ENCODE results near the gene TBC1D5.

Gene TBC1D5

DNA sequence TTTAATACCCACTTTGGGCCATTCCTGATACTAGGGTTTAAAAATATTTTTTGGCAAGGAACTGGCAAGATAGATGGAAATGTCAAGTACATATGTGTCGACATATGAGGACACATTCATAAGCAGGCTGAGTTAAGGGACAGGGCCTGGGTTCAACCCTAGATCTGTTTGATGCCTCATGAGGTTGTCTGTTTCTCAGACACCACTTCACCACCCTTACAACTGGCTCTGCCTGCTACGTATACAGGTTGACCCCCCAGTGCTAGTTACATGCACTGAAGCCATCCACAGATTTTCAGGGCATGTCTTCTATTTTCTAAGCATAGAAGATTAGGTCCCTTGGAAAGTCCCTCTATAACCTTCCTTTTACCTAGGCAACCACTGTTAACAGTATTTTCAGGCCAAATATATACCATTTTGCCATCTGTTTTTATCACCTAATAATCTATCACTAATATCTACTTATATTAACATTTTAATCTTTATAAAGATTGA is 561.0 kb downstream of the TBC1D5 start:
- no peak for DNase-seq (ENCODE audit: low read depth, low spot score)

- DNase-seq (ENCODE audit: low read depth, low spot score), result no peak
Measured at GRCh38 chr3:17179381-17180205, 562.8 kb downstream of the TBC1D5 start.

DNA sequence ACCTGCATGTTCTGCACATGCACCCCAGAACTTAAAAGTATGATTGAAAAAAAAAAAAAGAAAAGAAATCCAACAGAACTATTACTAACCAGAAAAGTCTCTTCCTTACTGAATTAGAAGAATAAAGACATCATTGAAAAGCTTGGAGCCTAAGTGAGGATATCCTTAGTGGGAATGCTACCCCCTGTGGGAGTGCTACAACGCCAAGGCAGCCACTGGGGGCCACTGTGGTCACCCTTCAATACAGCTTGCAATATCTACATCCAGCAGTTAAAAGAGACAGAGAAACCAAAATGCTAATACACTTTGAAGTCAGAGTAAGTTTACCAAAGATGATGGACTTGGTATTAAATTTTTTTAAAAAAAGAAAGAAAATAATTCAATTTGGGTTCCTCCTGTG is 565.7 kb downstream of the TBC1D5 start:
- no peak for DNase-seq (ENCODE audit: low read depth, low spot score)

- no peak for DNase-seq (ENCODE audit: low read depth, low spot score)
Measured at GRCh38 chr3:17175187-17175807, 567.1 kb downstream of the TBC1D5 start.

DNA sequence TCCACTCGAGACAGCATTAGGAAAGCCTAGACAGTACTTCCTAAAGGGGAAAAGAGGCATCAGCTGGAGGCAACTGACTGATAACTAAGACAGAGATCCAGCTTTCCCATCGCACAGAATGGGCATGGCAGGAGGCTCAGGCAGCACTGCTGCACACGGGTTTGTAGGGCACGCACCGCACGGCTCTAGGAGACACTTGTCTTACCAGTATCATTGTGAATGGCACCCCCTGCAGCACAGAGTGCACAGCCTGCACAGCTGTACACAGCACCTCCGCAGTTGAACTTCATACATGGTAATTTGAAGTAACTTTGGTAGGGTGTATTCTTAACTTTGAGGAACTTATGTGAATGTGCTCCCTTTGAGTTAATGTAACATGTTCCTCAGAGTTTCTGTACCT is 576.1 kb downstream of the TBC1D5 start:
- DNase-seq (ENCODE audit: low read depth, low spot score), result no peak

GRCh38 chr3:17162116-17162515 is 580.3 kb downstream of the TBC1D5 start:
- no peak for DNase-seq (ENCODE audit: low read depth, low spot score)

DNA sequence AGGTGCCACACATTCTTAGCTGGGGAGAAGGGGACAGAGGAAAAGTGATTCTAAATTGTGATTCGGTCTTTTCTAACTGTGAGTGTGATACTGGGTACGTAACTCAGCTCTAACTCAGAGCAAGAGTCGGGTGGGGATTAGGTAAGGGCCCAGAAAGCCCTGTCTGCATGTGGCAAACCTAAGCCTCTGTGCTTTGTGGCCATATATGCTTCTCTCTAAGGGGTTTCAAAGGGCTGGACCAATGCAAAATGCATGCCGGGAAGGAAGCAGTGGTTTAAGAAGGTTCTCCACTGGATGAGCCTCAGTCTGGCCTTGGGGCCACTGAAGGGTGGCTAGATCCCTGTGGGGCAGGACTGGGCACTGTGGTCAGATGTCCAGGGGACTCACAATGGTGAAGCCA is 581.8 kb downstream of the TBC1D5 start:
- DNase-seq (ENCODE audit: low read depth, low spot score), result no peak

DNA sequence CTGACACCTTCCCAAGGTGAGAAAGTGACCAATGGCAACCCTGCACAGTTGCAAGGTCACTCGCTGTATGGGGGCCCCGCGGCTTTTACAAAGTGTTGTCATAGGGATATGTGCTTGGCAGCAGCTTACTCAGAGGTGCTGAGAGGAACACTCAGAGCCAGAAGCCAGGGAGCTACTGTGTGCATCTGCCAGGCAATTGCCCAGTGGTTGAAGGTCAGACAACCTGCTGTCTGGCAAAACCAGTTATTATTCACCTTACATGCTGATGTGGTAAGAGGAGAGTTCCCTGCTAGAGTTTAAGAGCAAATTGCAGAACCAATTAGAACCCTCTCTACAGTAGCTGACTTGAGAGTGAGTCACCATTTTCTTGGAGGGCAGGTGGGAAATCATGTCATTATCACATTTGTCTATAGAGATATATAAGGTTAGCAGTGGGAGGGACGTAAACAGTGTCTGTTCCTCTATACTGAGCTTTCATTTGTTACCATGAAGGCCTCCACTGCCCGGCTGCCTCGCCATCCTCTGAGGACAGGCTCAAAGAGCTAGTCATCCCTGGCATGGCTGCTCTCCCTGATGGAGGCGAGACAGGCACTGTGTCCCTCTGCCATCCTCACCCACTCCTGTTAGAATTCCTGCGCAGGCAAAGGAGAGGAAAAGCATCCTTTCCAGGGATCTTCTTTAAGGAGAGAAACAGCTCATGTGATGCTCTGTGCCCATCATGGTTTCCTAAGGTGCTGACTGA is 583.3 kb downstream of the TBC1D5 start:
- DNase-seq (ENCODE audit: low read depth, low spot score), result no peak

DNA sequence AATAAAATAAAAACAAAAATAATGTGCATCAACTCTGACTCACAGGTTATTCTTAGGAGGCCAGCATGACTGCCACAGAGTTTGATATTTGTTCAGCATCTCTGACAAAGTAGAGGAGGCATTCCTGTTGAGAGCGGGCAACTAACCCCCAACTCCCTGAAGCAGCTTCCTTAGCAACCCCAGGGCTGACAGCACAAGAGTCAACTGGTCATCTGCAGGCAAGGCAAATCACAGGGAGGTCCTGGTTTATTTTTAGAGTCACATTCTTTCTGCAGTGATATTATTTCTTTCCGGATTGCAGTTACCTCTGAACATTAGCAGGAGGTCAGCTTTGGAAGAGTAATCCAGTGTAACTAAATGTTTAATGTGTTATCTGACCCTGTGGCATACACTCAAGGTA is 584.7 kb downstream of the TBC1D5 start:
- peak; percentile 78 for DNase-seq (ENCODE audit: low read depth, low spot score)

GRCh38 chr3:17156864-17157263 is 585.6 kb downstream of the TBC1D5 start:
- no peak for DNase-seq (ENCODE audit: low read depth, low spot score)

GRCh38 chr3:17155951-17156350 is 586.5 kb downstream of the TBC1D5 start:
- no peak for DNase-seq (ENCODE audit: low read depth, low spot score)

DNA sequence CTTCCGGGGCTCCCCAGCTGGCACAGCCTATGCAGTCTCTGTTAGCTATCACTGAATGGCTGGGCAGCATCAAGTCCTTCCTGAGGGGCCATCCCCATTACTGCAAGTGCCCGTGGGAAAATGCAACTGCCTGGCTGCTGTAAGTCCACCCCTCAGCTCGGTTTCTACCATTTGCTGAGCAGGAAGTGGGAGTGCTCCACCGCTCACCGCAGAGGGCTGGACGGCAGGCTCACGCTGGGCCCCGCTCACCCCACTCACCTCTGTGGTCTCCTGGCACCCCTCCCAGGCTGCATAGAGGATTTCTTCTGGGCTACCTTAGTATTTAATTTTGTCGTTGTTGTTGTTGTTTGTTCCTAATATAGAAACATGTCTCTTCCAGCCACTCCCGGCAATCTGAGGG is 587.5 kb downstream of the TBC1D5 start:
- no peak for DNase-seq (ENCODE audit: low read depth, low spot score)

- no peak for DNase-seq (ENCODE audit: low read depth, low spot score)
Measured at GRCh38 chr3:17154221-17154620, 588.2 kb downstream of the TBC1D5 start.

DNA sequence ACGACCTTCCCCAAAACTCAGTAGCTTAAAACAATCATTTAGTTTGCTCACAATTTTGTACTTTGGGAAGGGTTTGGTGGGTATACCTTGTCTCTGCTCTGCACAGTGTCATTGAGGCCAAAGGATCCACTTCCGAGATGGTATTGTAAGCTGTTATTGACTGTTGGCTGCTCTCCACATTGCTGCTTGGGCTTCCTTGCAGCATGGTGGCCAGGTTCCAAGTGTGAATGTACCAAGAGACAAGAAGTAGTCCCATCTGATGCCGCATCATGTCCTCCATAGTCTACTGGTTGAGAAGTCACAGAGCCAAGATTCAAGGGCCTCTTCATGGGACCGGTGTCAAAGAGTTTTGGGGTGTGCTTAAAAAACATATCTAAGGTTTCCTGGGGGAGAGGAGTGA is 589.2 kb downstream of the TBC1D5 start:
- DNase-seq (ENCODE audit: low read depth, low spot score), result no peak

DNA sequence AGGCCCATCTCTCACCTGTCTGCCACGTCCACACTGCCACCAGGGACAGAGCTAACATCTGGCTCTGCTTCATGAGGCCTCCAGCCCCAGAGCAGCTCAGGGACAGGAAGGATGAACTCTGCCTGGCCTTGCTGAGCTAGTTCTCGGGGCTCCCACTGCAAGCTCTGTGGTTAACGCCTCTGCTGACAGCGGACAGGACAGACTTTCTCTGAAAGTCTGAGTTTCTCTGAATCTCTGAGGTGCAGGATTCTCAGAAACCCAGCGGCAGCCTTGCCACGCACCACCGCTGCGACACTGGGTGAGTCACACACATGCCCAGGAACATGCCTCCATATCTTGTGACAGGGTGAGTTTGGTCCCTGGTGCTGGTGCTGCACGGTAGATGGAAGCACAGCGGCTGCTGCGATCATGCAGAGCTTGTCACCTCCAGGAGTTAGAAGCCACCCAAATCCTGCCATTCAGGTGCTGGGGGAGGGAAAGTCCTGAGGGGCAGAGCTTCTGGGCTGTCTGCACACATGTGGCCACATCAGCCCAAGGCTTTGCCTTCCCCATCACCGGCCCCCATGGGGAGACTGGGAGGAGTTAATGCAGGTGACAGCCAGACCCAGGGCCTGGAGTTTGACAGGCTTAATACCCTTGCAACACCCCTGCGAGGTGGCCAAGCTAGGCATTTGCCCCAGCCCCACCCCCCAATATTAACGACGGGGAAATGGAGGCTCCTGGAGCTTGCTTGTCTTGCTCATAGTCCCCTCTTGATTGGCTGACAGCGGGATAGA is 590.6 kb downstream of the TBC1D5 start:
- DNase-seq (ENCODE audit: low read depth, low spot score), result no peak

- no peak for DNase-seq (ENCODE audit: low read depth, low spot score)
Measured at GRCh38 chr3:17149076-17149475, 593.4 kb downstream of the TBC1D5 start.

- DNase-seq (ENCODE audit: low read depth, low spot score), result no peak
Measured at GRCh38 chr3:17144665-17144993, 597.8 kb downstream of the TBC1D5 start.

- DNase-seq (ENCODE audit: low read depth, low spot score), result no peak
Measured at GRCh38 chr3:17143893-17144664, 598.4 kb downstream of the TBC1D5 start.

DNA sequence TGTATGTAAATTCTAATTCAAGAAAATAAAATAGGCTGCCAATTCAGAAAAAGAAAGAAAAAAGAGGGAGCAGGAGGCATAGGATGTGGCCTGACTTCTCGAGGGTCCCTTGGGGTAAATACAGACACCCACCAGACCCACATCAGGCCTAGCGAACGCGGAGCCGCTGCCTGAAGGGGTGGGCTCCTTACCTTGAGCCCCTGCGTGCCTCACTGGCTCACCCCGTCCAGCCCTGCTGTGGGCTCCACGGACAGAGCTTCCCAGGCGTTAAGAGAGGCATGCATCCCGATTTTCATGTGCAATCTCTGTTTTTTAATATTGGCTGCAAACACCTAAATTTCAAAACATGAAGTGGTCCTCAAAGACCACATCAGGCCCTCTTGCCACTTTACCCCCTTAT is 599.9 kb downstream of the TBC1D5 start:
- DNase-seq (ENCODE audit: low read depth, low spot score), result no peak

DNA sequence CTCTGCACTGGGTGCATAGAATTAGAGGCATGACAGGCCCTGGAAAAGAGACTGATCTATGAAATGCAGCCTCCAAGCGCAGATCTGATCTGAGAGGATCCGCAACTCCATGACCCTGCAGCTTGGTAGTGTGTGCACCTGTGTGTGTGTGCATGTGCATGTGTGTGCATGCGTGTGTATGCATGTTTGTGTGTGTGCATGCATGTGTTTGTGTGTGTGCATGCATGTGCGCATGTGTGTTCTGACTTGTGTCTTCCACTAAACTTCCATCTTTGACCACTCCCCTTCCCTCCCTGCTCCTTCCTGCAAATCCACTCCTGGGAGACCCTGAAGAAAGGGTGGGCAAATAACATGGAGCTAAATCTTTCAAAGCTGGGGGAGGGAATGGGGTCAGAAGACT is 600.7 kb downstream of the TBC1D5 start:
- no peak for DNase-seq (ENCODE audit: low read depth, low spot score)
